ENCODE data around the gene MOB3B.

The MOB3B gene

DNA sequence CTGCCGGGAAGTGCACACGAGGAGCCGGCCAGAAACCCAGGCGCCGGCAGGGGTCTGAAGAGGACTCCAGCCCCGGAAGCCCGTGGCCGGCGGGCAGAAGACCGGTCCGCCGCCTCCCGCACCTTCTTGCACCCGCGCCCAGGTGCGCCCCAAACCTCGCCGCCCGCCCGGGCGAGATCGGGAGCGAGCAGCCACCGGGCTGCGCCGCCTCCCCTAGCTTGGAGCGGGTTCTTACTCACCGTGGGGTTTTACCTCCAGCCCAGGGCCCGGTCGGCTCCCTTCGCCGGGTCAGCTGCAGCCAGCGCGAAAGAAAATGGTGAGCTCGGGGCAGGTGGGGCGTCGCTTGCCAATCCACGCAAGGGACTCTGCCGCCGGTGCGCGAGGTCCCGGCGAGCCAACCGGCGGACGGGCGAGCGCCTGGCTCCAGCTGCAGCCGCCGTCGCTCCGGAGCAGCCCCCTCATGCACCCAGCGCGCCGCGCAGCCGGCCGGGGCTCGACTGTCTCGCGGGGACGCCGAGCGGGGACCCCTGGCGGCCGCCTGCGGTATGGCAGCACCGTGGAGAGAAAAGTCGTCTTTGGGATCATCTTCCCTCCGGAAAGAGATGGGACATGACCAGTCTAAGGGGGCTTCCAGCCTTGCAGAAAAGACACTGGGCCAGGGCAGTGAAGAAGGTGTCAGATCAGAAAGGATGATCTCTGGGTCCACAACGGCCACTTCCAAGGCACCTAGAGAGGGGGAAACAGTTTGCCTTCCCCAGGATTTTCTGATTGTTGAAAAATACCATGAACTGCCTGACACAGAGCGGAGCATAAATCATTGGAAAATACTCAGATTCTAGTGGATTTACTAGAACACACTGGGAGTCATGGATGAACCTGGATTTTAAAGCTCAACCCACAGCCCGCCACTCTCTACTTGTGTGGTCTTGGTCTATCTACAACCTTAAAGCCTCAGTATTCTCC lies at the start of gene MOB3B:
TSS of gene MOB3B (minus strand) at position 499 of the 963 bp plus-strand sequence. CDS start 74,264 bp downstream, outside the sequence.
- peaks cover 9% of the 10 kb centered on the region for H3K4me1 ChIP-seq (ENCODE audit: insufficient read depth, low read length, severe bottlenecking)
- H3K4me3 ChIP-seq (ENCODE audit: low read depth, low read length, poor library complexity, severe bottlenecking): peak within 1 kb of the TSS; percentile 72
- no peaks in the 10 kb centered on the region for H3K27me3 ChIP-seq (ENCODE audit: insufficient read depth, low read length)
- no peaks in the 10 kb centered on the region for H4K20me1 ChIP-seq (ENCODE audit: insufficient read depth, low read length)
- no peaks in the 10 kb centered on the region for H3K9me2 ChIP-seq (ENCODE audit: low read depth, low read length)
- peak within 1 kb of the TSS; percentile 96 for H3K4me2 ChIP-seq (ENCODE audit: low read length)
- H2AFZ ChIP-seq (ENCODE audit: low read length): peak within 1 kb of the TSS; percentile 69; the same call in 1 of the 2 replicates
- peak within 1 kb of the TSS; percentile 64 for H3K9ac ChIP-seq (ENCODE audit: low read length)
- H3K79me2 ChIP-seq (ENCODE audit: insufficient read depth, low read length): no peaks in the 10 kb centered on the region
- H3K9me3 ChIP-seq (ENCODE audit: low read length): no peaks in the 10 kb centered on the region
- no peaks in the 10 kb centered on the region for H3K36me3 ChIP-seq (ENCODE audit: insufficient read depth, low read length)
- TF ChIP-seq, protein P1, sequence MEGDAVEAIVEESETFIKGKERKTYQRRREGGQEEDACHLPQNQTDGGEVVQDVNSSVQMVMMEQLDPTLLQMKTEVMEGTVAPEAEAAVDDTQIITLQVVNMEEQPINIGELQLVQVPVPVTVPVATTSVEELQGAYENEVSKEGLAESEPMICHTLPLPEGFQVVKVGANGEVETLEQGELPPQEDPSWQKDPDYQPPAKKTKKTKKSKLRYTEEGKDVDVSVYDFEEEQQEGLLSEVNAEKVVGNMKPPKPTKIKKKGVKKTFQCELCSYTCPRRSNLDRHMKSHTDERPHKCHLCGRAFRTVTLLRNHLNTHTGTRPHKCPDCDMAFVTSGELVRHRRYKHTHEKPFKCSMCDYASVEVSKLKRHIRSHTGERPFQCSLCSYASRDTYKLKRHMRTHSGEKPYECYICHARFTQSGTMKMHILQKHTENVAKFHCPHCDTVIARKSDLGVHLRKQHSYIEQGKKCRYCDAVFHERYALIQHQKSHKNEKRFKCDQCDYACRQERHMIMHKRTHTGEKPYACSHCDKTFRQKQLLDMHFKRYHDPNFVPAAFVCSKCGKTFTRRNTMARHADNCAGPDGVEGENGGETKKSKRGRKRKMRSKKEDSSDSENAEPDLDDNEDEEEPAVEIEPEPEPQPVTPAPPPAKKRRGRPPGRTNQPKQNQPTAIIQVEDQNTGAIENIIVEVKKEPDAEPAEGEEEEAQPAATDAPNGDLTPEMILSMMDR (IDR thresholded peaks at IDR 0.05; ENCODE audit: low read length): peak; percentile 77
- TF ChIP-seq EZH2 (IDR thresholded peaks at IDR 0.05; ENCODE audit: borderline replicate concordance, low read length): no peak
- no peaks in the 10 kb centered on the region for H3F3A ChIP-seq (ENCODE audit: insufficient read depth, low read length)
- no peak within 1 kb of the TSS for H3K27ac ChIP-seq (ENCODE audit: low read depth, low read length, poor library complexity, severe bottlenecking)

DNA sequence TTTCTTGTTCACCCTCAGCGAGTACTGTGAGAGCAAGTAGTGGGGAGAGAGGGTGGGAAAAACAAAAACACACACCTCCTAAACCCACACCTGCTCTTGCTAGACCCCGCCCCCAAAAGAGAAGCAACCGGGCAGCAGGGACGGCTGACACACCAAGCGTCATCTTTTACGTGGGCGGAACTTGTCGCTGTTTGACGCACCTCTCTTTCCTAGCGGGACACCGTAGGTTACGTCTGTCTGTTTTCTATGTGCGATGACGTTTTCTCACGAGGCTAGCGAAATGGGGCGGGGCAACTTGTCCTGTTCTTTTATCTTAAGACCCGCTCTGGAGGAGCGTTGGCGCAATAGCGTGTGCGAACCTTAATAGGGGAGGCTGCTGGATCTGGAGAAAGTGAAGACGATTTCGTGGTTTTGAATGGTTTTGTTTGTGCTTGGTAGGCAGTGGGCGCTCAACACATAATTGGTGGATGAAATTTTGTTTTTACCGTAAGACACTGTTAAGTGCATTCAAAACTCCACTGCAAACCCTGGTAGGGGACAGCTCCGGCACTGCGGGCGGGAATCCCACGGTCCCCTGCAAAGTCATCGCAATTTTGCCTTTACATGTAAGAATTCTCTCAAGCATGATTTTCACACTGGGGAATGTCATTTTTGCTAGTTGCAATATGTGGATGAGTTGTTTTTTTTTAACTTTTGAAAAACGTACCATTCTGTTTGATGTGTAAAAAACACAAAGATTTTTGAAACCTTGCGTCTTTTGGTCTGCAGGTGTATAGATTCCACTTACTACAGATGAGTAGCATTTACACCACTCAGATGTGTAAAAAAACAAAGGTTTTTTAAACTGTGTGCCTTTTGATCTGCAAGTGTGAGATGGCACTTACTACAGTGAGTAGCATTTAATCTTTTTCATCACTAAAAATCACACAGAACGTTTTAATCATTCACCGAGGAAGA lies 44.3 kb upstream of the MOB3B start:
- H3K4me3 ChIP-seq (ENCODE audit: low read depth, low read length, poor library complexity, severe bottlenecking): peak overlapping the region; percentile 81
- peak overlapping the region; percentile 69 for H3K9ac ChIP-seq (ENCODE audit: low read length)
- H3F3A ChIP-seq (ENCODE audit: insufficient read depth, low read length): no peaks in the 10 kb centered on the region
- no peaks in the 10 kb centered on the region for H4K20me1 ChIP-seq (ENCODE audit: insufficient read depth, low read length)
- peaks cover 16% of the 10 kb centered on the region for H3K4me1 ChIP-seq (ENCODE audit: insufficient read depth, low read length, severe bottlenecking)
- H3K4me2 ChIP-seq (ENCODE audit: low read length): peak overlapping the region; percentile 67
- peak overlapping the region; percentile 1; the same call in 1 of the 2 replicates for H2AFZ ChIP-seq (ENCODE audit: low read length)
- H3K36me3 ChIP-seq (ENCODE audit: insufficient read depth, low read length): no peaks in the 10 kb centered on the region
- H3K9me3 ChIP-seq (ENCODE audit: low read length): no peaks in the 10 kb centered on the region; the same call in 1 of the 2 replicates
- H3K79me2 ChIP-seq (ENCODE audit: insufficient read depth, low read length): no peaks in the 10 kb centered on the region; the same call in 1 of the 2 replicates
- no peaks in the 10 kb centered on the region for H3K27me3 ChIP-seq (ENCODE audit: insufficient read depth, low read length)
- H3K27ac ChIP-seq (ENCODE audit: low read depth, low read length, poor library complexity, severe bottlenecking): peak overlapping the region; percentile 92
- TF ChIP-seq, protein P1 (IDR thresholded peaks at IDR 0.05; ENCODE audit: low read length): no peak
- no peak for TF ChIP-seq EZH2 (IDR thresholded peaks at IDR 0.05; ENCODE audit: borderline replicate concordance, low read length)
- H3K9me2 ChIP-seq (ENCODE audit: low read depth, low read length): no peaks in the 10 kb centered on the region

DNA sequence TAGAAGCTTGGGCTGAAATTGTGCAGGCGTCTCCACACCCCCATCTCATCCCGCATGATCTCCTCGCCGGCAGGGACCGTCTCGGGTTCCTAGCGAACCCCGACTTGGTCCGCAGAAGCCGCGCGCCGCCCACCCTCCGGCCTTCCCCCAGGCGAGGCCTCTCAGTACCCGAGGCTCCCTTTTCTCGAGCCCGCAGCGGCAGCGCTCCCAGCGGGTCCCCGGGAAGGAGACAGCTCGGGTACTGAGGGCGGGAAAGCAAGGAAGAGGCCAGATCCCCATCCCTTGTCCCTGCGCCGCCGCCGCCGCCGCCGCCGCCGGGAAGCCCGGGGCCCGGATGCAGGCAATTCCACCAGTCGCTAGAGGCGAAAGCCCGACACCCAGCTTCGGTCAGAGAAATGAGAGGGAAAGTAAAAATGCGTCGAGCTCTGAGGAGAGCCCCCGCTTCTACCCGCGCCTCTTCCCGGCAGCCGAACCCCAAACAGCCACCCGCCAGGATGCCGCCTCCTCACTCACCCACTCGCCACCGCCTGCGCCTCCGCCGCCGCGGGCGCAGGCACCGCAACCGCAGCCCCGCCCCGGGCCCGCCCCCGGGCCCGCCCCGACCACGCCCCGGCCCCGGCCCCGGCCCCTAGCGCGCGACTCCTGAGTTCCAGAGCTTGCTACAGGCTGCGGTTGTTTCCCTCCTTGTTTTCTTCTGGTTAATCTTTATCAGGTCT lies 43.5 kb upstream of the MOB3B start, which contains the start of gene C9orf72:
TSS of gene C9orf72 (minus strand) at position 564 of the 716 bp plus-strand sequence. CDS start 6,361 bp downstream, outside the sequence.
- H3K9me2 ChIP-seq (ENCODE audit: low read depth, low read length): no peaks in the 10 kb centered on the region
- H3K79me2 ChIP-seq (ENCODE audit: insufficient read depth, low read length): no peaks in the 10 kb centered on the region; the same call in 1 of the 2 replicates
- peaks cover 16% of the 10 kb centered on the region for H3K4me1 ChIP-seq (ENCODE audit: insufficient read depth, low read length, severe bottlenecking)
- no peaks in the 10 kb centered on the region for H4K20me1 ChIP-seq (ENCODE audit: insufficient read depth, low read length)
- H3K27me3 ChIP-seq (ENCODE audit: insufficient read depth, low read length): no peaks in the 10 kb centered on the region
- no peaks in the 10 kb centered on the region for H3K36me3 ChIP-seq (ENCODE audit: insufficient read depth, low read length)
- no peaks in the 10 kb centered on the region for H3F3A ChIP-seq (ENCODE audit: insufficient read depth, low read length)
- peak within 1 kb of the TSS; percentile 81 for H3K4me3 ChIP-seq (ENCODE audit: low read depth, low read length, poor library complexity, severe bottlenecking)
- H3K9me3 ChIP-seq (ENCODE audit: low read length): no peaks in the 10 kb centered on the region; the same call in 1 of the 2 replicates
- peak within 1 kb of the TSS; percentile 67 for H3K4me2 ChIP-seq (ENCODE audit: low read length)
- H2AFZ ChIP-seq (ENCODE audit: low read length): peak within 1 kb of the TSS; percentile 1; the same call in 1 of the 2 replicates
- peak within 1 kb of the TSS; percentile 79 for H3K9ac ChIP-seq (ENCODE audit: low read length)
- H3K27ac ChIP-seq (ENCODE audit: low read depth, low read length, poor library complexity, severe bottlenecking): peak within 1 kb of the TSS; percentile 92
- TF ChIP-seq EZH2 (IDR thresholded peaks at IDR 0.05; ENCODE audit: borderline replicate concordance, low read length): no peak
- TF ChIP-seq, protein P1 (IDR thresholded peaks at IDR 0.05; ENCODE audit: low read length): no peak
